Left renal pelvis (tissue), 4 donors: ENCODE results near the gene SNRNP25. TPM values are rescaled to one million over a fixed set of nuclear protein-coding genes. Genes with fewer than 3 reads are reported as not detected.
"Not testable (repeated sequence)": the region's sequence is repeated elsewhere in the genome, so short reads cannot be mapped to it uniquely, and the experiment has no call there.

Source experiments
- DNase-seq, 4 donors: peaks; one replicate each; pipeline ENCODE4 v3.0.0-alpha.2; 2013; ENCODE audit warnings: low read depth in 4 of 4, low spot score in 3 of 4
- polyA plus RNA-seq, 4 donors: library from polyadenylated mRNA; unstranded; fragments of 120-200 nt; gene quantifications; one replicate each; pipeline ENCODE4 v1.2.1, GENCODE V29; 2013; ENCODE audit not compliant: insufficient read length in 4 of 4

The SNRNP25 gene
- polyA plus RNA-seq, 4 donors, result 34.3 to 46.9 (median 42.6) TPM

GRCh38 chr16:41439-42068 lies 12.1 kb upstream of the SNRNP25 start:
- DNase-seq, result no peak

- no peak for DNase-seq
These were observed 11.6 kb upstream of the SNRNP25 start for GRCh38 chr16:42069-42457.

- DNase-seq, result no peak
These were observed 10.9 kb upstream of the SNRNP25 start for GRCh38 chr16:42691-43090.

- DNase-seq, result no peak
These were observed 10.3 kb upstream of the SNRNP25 start for GRCh38 chr16:43294-43693.

GRCh38 chr16:44655-45054 lies 9.0 kb upstream of the SNRNP25 start:
- no peak for DNase-seq

GRCh38 chr16:45454-45853 lies 8.2 kb upstream of the SNRNP25 start:
- no peak for DNase-seq

- not testable (repeated sequence) for DNase-seq
These were observed 7.1 kb upstream of the SNRNP25 start for GRCh38 chr16:46510-46909.

- DNase-seq, result no peak
These were observed 6.4 kb upstream of the SNRNP25 start for GRCh38 chr16:47234-47633.

- DNase-seq, result no peak
These were observed 2.6 kb upstream of the SNRNP25 start for GRCh38 chr16:50769-51591.

- no peak for DNase-seq
These were observed 581 bp downstream of the SNRNP25 start for GRCh38 chr16:54237-54581.

- no peak for DNase-seq
These were observed 2.0 kb downstream of the SNRNP25 start for GRCh38 chr16:55571-56136.

- no peak for DNase-seq
These were observed 2.8 kb downstream of the SNRNP25 start for GRCh38 chr16:56231-56927.

- DNase-seq, result no peak
These were observed 4.1 kb downstream of the SNRNP25 start for GRCh38 chr16:57711-58110.

- no peak for DNase-seq
These were observed 5.1 kb downstream of the SNRNP25 start for GRCh38 chr16:58491-59439.

- no peak for DNase-seq
These were observed 5.9 kb downstream of the SNRNP25 start for GRCh38 chr16:59440-60059.

- DNase-seq, result no peak
These were observed 6.5 kb downstream of the SNRNP25 start for GRCh38 chr16:60166-60565.

- no peak for DNase-seq
These were observed 7.6 kb downstream of the SNRNP25 start for GRCh38 chr16:60929-61878.

- DNase-seq, result no peak
These were observed 8.3 kb downstream of the SNRNP25 start for GRCh38 chr16:61879-62281.
